ENCODE measurements around the gene BRD1.
"Not testable (repeated sequence)": the region's sequence is repeated elsewhere in the genome, so short reads cannot be mapped to it uniquely, and the experiment has no call there.

Gene BRD1

DNA sequence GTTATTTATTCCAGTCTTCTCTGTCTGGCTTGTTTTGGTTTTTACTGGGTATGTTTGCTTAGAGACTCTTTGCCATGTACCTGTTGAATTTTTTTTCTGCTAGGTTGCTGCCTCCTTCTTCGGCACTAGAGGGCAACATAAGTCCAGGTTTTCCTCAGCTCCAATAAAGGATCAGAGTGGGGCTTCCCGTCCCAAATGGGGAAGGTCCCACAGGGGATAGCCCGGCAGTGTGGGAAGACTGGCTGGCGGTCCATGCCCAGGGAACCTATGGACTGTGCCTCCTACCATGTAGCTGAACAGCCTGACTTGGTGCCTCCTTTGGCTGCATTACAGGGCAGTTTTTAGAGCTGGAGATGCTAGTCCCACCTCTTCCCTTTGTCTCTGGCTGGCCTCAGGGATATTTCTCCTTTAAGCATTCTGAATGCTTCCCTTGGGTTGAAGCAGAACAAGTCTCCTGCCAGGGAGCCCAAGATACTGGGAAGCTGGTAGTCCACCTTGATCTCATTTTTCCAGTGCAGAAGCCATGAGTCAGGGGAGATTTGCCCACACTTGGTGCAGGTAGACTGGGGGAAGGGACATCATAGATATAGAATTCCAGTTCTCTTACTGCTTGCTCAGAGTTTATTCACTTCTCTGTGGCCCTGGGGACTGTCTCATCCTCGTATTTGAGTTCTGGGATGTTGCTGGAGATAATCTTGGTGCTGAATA, 60.2 kb downstream of the BRD1 start:
- peak; percentile 48 to 67 for DNase-seq

DNA sequence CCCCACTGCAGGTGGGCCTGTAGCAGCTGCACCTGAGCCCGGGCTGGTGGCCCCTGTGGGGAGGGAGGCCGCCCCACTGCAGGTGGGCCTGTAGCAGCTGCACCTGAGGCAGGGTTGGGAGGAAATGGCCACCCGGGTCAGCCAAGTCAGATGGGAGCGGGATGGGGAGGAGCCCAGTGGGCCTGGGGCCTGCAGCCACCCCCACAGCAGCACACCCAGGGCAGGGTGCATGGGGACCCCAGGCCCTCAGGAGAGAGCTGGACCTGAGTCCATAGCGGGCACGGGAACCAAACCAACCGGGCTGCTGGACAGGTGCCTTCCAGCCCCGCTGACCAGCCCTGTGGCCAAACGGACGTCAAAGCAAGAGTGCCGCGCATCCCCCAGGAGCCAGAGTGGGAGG, 61.7 kb downstream of the BRD1 start:
- DNase-seq, result no peak

DNA sequence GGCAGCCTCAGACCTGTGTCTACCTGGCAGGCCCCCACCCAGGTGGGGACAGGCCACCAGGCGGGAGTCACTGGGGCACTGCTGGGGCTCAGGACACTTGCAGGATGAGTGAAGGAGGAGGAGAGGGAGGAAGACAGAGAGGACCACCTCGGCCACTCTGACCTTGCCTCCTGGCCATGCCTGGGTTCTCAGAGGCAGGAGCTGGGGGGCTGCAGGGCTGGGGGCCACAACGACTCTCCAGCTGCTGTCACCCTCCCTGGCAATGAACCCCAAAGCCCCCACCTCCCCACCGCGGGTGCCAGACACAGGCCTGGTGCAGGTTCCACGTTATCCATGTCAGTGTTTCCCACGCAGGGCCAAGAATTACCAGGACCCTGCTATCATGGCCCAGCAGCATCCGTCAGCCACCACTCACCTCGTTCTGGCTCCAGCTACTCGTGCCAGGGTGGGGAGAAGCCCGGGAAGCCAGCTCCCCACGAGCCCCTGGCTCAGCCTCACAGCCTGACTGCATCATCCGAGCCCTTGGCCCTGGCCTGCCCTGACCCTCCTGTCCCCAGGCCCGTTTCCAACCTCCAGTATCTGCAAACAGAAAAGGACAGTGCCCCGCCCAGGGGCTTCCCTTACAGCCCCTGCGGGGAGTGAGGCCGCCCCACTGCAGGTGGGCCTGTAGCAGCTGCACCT, 62.4 kb downstream of the BRD1 start:
- DNase-seq, result no peak

DNA sequence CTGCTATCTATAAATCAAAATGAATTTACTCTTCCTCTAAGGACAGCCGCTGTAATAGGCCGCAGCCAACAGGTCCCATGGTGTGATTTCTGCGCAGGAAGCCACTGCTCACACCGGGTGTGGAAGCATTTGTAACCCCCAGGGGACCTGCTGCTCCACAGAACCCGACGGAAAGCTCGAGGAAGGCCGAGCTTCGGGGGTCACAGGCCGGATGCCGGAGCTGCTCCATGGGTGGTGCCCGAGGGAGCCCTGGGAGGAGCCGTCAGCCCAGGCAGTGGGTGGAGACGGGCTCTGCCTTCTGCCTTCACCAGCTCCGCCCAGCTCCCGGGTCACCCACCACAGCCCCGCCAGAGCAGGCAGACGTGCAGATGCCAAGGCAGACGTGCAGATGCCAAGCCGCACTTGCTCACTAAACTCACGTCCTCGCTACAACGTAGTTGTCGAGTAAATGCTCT, 63.5 kb downstream of the BRD1 start:
- DNase-seq, result no peak

DNA sequence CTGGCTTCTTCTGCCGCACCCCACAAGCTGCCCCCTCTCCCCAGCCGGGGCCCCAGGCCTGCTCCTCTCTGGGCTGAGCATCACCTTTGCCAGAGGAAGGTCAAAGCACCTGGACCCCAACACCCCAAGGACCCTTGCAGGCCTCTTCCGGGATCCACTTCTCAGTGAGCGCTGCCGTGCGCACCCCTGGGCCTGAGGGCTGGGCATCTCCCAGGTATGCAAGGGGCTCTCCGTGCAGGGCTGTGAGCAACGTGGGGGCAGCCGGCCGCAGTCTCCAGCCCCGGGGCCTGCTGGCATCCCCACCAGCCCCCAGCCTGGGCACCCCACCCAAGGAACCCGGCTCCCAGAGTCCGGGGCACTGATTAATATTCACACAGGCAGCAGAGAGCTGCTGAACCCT, 64.0 kb downstream of the BRD1 start:
- no peak for DNase-seq

DNA sequence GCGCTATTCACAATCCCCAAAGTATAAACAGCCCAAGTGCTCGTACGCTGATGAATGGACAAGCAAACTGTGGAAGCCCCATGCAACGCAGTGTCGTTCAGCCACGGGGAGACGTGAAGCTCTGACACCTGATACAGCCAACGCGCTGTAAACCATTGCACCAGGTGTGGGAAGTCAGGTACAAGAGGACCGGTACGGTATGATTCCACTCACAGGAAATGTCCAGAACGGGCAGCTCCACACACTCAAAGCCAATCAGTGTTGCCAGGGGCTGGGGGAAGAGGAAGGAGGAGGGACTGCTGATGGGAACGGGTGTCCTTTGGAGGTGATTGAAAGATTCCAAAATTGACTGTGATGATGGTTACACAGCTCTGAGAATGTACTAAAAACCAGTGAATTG, 64.5 kb downstream of the BRD1 start:
- no peak for DNase-seq

DNA sequence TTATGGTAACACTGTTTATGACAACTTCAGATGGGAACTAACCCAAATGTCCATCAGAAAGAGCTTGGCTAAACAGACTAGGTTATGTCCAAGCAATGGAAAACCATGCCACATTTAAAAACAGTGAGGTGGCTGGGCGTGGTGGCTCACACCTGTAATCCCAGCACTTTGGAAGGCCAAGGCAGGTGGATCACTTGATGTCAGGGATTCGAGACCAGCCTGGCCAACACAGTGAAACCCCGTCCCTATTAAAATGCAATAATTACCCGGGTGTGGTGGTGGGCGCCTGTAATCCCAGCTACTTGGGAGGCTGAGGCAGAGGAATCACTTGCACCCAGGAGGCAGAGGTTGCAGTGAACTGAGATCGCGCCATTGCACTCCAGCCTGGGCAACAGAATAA, 65.1 kb downstream of the BRD1 start:
- not testable (repeated sequence) for DNase-seq

DNA sequence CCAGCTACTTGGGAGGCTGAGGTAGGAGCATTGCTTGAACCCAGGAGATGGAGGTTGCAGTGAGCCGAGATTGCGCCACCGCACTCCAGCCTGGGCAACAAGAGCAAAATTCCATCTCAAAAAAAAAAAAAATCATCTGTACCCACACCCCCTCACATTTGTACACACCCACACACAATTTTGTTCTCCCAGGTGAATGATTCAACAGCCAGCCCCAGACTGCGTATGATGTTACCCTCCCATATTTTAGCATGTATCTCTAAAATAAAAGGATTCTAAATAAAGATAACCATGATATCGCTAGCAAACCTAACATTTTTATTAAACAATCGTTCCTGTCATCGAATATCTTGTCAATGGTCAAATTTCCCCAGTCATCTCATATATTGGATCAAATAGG, 65.8 kb downstream of the BRD1 start:
- no peak for DNase-seq

DNA sequence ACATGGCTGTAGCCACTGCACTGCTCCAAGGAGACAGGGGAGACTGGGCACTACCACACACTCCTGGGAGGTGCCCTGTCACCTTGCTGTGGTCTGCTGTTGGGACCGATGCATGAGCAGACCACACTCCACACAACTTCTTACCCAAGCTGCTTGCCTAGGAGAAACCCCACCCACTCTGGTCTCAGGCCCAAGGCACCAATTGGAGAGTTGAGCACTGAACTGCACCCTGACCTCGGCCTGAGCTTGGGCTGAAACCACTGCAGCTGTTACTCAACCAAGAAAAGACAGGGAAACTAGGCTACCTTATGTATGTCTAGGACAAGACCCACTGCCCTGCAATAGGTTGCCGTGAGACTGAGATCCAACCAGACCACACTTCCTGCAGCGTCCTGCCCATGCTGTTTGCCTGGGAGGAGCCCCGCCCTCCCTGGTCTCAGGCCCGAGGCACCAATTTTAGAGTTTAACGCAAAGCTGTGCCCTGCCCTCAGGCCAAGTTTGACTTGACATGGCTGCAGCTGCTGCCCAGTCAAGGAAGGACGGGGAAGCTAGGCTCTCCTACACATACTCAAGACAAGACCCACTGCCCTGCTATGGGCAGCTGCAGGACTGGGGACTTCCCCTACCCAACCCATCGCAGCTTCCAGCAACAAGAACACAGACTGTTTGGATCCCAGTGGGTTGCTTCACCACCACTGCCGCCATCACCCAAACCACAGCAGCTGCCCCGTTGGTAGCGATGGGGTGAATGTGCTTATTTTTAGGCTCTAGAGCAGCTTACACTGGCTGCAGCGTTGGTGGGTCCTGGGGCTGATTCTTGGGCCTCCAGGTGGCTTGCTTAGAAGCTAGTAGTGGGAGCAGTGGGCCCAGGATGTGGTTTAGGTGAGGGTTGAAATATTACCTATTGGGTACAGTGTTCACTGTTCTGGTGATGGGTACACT, 66.8 kb downstream of the BRD1 start:
- DNase-seq, result no peak

DNA sequence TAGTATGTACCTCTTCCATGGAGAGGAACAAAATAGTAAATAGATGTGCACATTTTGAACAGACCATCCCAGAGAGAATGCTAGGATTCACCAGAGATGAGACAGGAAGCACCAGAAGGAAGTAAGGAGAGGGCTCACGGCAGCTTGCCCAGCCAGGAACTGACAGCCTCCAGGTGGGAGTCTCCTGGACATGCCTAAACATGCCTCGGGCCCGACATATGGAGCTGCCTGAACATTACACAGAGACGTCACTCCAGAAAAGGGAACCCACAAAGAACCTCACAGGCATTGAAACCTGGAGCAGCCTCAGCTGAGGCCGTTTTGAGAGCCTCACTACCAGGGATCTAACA, 67.4 kb downstream of the BRD1 start:
- no peak for DNase-seq

DNA sequence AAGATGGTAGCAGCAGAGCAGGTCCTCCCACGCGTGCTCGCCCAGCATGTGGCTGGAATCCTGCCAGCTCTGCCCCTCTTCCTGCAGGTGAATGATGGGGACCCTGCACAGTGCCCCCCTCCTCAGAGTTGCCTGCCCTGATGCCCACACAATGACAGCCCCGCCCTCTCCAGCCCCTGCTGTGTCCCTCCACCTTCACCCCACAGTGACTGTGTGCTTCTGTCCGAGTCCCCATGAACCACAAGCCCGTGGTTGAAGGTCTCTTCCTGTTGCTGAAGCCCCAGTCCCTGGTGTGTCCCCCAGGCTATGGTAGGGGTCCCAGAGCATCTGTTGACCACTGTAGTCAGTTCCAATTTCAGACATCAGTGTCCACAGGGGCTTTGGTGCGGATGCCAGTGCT, 71.0 kb downstream of the BRD1 start:
- no peak for DNase-seq

DNA sequence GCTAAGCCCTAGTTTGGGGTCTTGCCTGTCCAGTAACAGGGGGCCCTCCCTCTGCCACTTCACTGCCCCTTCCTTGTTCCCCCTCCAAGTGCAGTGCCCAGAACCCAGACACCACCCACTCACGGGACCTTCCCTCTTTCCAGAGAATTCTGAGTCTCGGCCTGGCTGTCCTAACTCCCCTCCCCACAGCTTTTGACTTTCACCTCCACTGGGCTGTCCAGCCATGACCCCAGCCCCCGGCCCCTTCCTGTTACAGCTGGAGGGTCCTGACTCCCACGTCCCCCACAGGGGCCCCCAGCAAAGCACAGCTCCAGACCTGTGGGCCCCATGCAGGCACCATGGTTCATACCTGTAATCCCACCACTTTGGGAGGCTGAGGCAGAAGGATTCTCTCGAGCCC, 71.5 kb downstream of the BRD1 start:
- no peak for DNase-seq

DNA sequence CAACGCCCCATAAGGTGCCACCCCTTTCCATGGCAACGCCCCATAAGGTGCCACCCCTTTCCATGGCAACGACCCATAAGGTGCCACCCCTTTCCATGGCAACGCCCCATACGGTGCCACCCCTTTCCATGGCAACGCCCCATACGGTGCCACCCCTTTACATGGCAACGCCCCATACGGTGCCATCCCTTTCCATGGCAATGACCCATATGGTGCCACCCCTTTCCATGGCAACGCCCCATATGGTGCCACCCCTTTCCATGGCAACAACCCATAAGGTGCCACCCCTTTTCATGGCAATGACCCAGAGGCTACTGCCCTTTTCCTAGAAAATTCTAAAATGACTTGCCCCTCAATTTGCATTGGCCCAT, 72.1 kb downstream of the BRD1 start:
- no peak for DNase-seq

DNA sequence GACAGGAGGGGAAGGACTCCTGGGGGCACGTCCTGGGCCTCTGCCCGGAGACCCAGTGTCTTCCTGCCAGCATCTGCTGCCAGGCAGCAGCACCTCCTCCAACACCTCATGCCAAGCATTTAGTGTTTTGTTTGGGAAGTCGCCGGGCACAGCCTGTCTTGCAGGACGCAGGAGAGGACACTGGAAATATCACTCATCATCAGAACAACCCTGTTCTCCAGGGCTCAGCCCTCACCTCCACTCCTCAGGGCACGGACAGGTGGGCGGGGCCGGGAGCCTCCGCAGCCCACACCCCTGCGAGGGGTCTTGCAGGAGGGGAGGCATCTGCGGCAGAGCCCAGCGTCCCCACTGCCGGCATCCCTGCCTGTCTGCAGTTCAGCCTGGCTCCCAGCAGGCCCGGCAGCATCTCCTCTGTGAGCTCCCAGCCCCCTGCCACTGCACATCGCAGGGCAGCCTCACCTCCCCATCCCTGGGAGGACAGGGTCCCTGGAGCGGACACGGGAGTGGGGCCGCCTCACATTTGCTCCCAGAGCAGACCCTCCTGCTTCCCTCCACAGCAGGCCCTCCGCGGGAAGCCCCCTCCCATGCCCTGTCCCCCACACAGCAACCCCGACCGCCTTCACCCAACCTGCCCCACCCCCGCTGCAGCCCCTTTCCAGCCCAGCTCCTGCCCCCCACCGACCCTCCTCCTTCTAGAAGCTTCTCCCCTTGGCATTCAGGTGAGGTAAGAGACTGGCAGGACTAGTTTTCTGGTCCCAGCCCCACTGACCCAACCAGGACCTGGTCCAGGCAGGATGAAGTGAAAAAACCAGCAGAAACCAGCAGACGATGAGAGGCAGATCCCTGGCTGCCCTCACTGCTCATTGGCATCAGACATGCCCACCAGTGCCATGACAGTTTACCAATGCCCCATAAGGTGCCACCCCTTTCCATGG, 72.7 kb downstream of the BRD1 start:
- DNase-seq, result no peak

DNA sequence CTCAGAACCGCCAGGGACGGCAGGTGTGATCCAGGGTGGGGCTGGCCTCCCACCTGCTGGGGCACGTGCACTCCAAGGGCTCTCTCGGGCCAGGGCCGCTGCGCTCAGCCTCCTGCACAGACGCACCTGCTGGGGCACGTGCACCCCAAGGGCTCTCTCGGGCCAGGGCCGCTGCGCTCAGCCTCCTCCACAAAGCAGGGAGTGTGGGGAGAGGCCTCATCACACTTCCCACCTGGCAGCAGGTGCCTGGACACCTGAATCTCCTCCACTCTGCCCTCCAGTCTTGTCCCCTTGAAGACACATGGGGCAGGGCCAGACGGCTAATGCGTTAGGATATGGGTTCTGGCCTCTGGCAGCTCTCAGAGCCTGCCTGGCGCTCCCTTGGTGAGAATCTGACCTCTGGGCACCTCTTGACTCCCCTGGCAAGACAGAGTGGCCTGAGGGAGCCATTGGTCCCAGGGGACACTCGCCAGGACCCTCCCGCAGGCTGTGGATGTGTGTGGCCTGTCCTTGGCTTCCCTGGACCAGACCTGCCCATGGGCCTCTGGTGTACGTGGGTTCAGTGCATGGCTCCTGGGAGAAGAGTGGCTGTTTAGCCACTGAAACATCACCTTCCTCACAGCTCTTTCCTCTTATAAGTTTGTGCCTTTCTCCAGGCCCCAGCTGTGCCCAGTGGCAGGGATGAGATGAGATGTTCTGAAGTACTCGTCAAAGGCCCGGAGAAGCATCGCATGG, 73.5 kb downstream of the BRD1 start:
- no peak for DNase-seq

DNA sequence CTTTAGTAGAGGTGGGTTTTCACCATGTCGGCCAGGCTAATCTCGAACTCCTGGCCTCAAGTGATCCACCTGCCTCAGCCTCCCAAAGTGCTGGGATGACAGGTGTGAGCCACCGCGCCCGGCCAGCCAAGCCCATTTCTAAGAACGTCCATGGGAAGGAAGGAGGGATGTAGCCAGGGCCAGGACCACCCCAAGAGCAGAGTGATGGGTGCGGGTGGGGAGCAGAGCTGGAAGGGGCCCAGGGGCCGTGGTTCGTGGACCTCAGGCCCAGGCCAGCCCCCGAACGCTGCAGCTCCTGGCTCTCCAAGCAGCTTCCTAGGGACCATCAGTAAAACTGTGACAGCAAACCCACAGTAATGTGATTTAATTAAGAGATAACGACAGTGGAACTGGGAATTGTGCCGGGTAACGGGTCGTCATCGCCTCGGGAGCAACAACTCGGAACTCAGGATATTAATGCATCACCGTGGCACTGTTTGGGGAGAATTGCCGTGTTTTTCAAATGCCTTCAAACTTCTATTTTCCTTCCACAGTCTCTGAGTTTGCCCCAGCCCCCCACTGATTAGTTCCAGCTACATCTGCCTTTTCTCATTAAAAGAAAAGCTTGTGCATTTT, 74.3 kb downstream of the BRD1 start:
- no peak for DNase-seq

DNA sequence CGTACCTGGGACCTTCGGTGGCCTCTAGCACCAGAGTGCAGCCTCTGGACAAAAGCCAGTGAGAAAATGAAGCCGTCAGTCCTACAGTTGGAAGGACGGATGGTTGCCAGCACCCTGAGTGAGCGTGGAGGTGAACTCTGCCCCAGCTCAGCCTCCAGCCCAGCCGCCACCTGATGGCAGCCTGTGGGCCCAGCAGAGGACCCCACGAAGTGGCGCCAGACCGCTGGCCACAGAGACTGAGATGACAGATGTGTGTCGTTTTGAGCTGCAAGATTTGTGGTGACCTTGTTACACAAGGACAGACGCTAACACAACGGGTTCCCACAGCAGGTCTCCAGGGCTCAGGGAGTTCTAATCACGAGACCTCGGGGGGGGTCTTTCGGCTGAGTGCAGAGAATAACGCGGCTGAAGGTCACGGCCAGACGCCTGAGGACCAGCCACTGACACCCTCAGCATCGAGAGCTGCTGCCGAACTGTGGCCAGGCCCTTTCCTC, 75.0 kb downstream of the BRD1 start:
- no peak for DNase-seq

DNA sequence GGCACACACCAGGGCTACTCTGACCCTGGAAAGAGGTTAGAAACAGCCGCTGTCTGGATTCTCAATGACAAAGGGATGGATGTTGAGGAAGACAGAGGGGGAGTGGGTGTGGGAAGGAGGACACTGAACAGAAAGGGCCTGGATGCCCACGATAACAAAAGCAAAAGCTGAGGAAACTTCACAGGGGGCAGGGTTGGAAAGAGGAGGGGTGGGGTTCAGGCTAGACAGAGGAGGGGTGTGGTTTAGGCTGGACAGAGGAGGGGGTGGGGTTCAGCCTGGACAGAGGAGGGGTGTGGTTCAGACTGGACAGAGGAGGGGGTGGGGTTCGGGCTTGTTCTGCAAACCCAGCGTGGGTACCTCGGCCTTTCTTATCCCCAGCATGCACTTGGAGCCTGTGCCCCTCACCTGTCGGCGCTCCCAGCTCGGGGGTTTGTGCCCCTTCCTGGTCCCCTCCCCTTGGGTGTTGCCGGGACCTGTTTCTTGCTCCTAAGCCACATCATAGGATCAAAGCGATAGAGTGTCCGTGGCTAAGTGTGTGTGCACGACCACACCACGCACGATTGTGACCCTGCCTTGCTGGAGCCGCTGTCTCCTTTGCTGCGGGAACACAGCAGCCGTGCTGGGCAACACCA, 75.6 kb downstream of the BRD1 start:
- no peak for DNase-seq

DNA sequence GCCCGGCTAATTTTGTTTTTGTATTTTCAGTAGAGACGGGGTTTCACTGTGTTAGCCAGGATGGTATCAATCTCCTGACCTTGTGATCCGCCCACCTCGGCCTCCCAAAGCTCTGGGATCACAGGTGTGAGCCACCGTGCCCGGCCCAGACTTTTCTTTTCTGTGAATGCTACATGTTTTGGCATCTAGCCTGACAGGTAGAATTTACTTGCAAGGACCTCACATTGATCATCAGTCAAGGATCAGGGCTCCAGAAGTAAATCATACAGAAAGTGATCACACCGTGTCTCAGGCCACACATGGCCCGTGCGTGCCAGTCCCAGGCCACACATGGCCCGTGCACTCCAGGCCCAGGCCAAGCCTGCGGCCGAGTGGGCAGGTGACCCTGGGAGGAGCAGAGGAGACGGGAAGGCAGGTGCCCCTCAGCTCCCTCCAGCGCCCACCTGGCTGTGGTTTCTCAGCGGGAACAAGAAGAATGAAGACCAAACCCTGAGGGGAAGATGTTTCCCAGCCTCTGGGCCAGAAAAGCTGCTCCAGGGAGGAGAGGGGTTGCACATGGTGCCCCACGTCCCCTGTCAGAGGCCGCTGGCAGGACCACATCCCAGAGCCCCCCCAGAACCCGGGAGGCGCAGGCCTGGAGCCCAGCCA, 76.2 kb downstream of the BRD1 start:
- no peak for DNase-seq

DNA sequence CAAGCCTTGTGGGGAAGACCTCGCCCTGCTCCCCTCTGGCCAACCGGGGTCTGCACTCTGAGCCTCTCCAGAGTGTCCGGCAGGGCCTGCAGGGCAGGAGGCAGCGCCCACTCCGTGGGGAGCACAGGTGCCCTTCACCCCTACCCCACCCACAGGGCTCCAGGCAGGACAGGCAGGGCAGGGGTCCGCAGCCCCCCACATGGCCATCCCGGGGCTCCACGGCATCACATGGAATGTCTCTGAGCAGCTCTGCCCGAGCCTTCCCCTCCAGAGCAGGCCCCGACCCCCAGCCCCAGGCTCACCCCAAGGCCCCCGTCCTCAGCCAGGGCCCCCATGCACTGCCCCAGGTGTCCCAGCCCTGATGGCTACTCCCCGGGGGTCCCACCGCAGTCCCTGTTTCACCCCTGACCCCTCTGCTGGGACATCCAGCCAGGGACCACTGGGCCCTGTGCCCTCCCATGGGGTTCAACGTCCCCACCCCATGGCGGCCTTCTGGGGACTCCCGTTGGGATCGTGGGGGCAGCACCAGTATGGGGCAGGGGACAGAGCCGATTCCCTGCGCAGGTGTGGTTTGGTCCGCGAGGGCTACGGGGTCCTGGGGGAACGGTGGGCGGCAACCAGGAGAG, 77.7 kb downstream of the BRD1 start:
- no peak for DNase-seq

Measured in CD4-positive, alpha-beta T cell treated with Interleukin-4 for 1 hour (primary cell).